Loucy (cell line): Measurements from ENCODE around the gene MCM5.
"Not testable (repeated sequence)": the region's sequence is repeated elsewhere in the genome, so short reads cannot be mapped to it uniquely, and the experiment has no call there.

Experiments
- H2AFZ ChIP-seq: fragments of 200-600 bp; sonication (generic); 2 replicates; pipeline ENCODE4 v1.6.0; 2016; ENCODE audit warnings: antibody characterized with exemption, mild to moderate bottlenecking, low read length, moderate library complexity
- H3F3A ChIP-seq: fragments of 200-600 bp; 2 replicates; pipeline ENCODE4 v1.6.0; 2016; ENCODE audit warnings: antibody characterized with exemption, low read depth, mild to moderate bottlenecking
- H3K27me3 ChIP-seq: fragments of 200-600 bp; sonication (generic); 2 replicates; pipeline ENCODE4 v1.6.1; 2014; ENCODE audit warnings: low read length, mild to moderate bottlenecking; ENCODE audit not compliant: insufficient read depth, poor library complexity, severe bottlenecking
- H3K36me3 ChIP-seq: fragments of 200-600 bp; sonication (generic); 2 replicates; pipeline ENCODE4 v1.6.1; 2016; ENCODE audit warnings: low read length; ENCODE audit not compliant: insufficient read depth
- H3K4me1 ChIP-seq: fragments of 200-600 bp; sonication (generic); 2 replicates; pipeline ENCODE4 v1.5.1; 2014; ENCODE audit warnings: low read length, mild to moderate bottlenecking; ENCODE audit not compliant: insufficient read depth, poor library complexity, severe bottlenecking
- H3K4me2 ChIP-seq: fragments of 200-600 bp; sonication (generic); 2 replicates; pipeline ENCODE4 v1.6.0; 2014; ENCODE audit warnings: antibody characterized with exemption, low read length, low read depth, mild to moderate bottlenecking; ENCODE audit not compliant: poor library complexity, severe bottlenecking
- H3K4me3 ChIP-seq: fragments of 200-600 bp; sonication (generic); 2 replicates; pipeline ENCODE4 v1.5.1; 2014; ENCODE audit warnings: low read length, mild to moderate bottlenecking, mixed read lengths; ENCODE audit not compliant: poor library complexity, severe bottlenecking
- H3K79me2 ChIP-seq: fragments of 200-600 bp; sonication (generic); 2 replicates; pipeline ENCODE4 v1.6.1; 2014; ENCODE audit warnings: low read length; ENCODE audit not compliant: insufficient read depth
- H3K9ac ChIP-seq: fragments of 200-600 bp; sonication (generic); 2 replicates; pipeline ENCODE4 v1.6.0; 2014; ENCODE audit warnings: mild to moderate bottlenecking, low read depth, low read length, moderate library complexity; ENCODE audit not compliant: poor library complexity, severe bottlenecking
- H3K9me2 ChIP-seq: fragments of 200-600 bp; sonication (generic); replicated peaks from 2 replicates; pipeline ENCODE4 v1.6.1; 2016; ENCODE audit warnings: low read depth, low read length, mixed read lengths
- H3K9me3 ChIP-seq: fragments of 200-600 bp; sonication (generic); 2 replicates; pipeline ENCODE4 v1.6.1; 2014; ENCODE audit warnings: mild to moderate bottlenecking, antibody characterized with exemption, low read length, low read depth; ENCODE audit not compliant: insufficient read depth
- H4K20me1 ChIP-seq: fragments of 200-600 bp; sonication (generic); 2 replicates; pipeline ENCODE4 v1.6.0; 2014; ENCODE audit warnings: antibody characterized with exemption, low read length, mild to moderate bottlenecking; ENCODE audit not compliant: insufficient read depth, poor library complexity, severe bottlenecking
- CTCF ChIP-seq: fragments of 200-600 bp; sonication (generic); conservative IDR thresholded peaks from 2 replicates; pipeline ENCODE4 v1.5.1; 2014; ENCODE audit warnings: mild to moderate bottlenecking, antibody characterized with exemption, low read length
- EZH2phosphoT487 ChIP-seq: fragments of 200-600 bp; IDR thresholded peaks from 2 replicates; pipeline ENCODE4 v1.6.1; 2018; ENCODE audit warnings: antibody characterized with exemption, mild to moderate bottlenecking, moderate library complexity, borderline replicate concordance

The MCM5 gene

GRCh38 chr22:35459423-35459894, 59.5 kb downstream of the MCM5 start:
- Histone ChIP-seq H3F3A (no peaks in the 10 kb centered on the region), H3K4me2 (no peak overlapping the region), H3K4me1 (no peaks in the 10 kb centered on the region), H3K9me2 (no peaks in the 10 kb centered on the region), H4K20me1 (no peaks in the 10 kb centered on the region), H3K9me3 (no peaks in the 10 kb centered on the region), H3K27me3 (no peaks in the 10 kb centered on the region), H3K36me3 (no peaks in the 10 kb centered on the region), H3K4me3 (no peak overlapping the region), H2AFZ (no peak overlapping the region), H3K9ac (no peak overlapping the region), H3K79me2 (no peaks in the 10 kb centered on the region)
- TF ChIP-seq CTCF (no peak), EZH2phosphoT487 (no peak)

GRCh38 chr22:35459976-35460375, 60.0 kb downstream of the MCM5 start:
- not testable (repeated sequence) for H3K4me1 ChIP-seq, H3K9ac ChIP-seq, H3K36me3 ChIP-seq, H3F3A ChIP-seq, H3K4me2 ChIP-seq, H3K9me2 ChIP-seq, H3K4me3 ChIP-seq, H3K9me3 ChIP-seq, H3K27me3 ChIP-seq, H4K20me1 ChIP-seq, H3K79me2 ChIP-seq, H2AFZ ChIP-seq

GRCh38 chr22:35460688-35461087, 60.7 kb downstream of the MCM5 start:
- H3K9me3 ChIP-seq, result no peaks in the 10 kb centered on the region
- H4K20me1 ChIP-seq, result no peaks in the 10 kb centered on the region
- H3K9me2 ChIP-seq, result no peaks in the 10 kb centered on the region
- H3K4me3 ChIP-seq, result no peak overlapping the region
- no peak overlapping the region for H2AFZ ChIP-seq
- H3K4me1 ChIP-seq, result no peaks in the 10 kb centered on the region
- H3K9ac ChIP-seq, result no peak overlapping the region
- no peaks in the 10 kb centered on the region for H3K36me3 ChIP-seq
- no peak for TF ChIP-seq CTCF
- no peak for TF ChIP-seq EZH2phosphoT487
- no peaks in the 10 kb centered on the region for H3K27me3 ChIP-seq
- no peaks in the 10 kb centered on the region for H3K79me2 ChIP-seq
- H3K4me2 ChIP-seq, result no peak overlapping the region
- no peaks in the 10 kb centered on the region for H3F3A ChIP-seq

GRCh38 chr22:35462498-35463230, 62.7 kb downstream of the MCM5 start:
- Histone ChIP-seq H3K4me3 (no peak overlapping the region), H3K4me1 (no peaks in the 10 kb centered on the region), H3K9me2 (no peaks in the 10 kb centered on the region), H3K9me3 (no peaks in the 10 kb centered on the region), H3K27me3 (no peaks in the 10 kb centered on the region), H2AFZ (no peak overlapping the region), H3K9ac (no peak overlapping the region), H3K4me2 (no peak overlapping the region), H4K20me1 (no peaks in the 10 kb centered on the region), H3F3A (no peaks in the 10 kb centered on the region), H3K36me3 (no peaks in the 10 kb centered on the region), H3K79me2 (no peaks in the 10 kb centered on the region)
- TF ChIP-seq CTCF (no peak), EZH2phosphoT487 (no peak)
